Kidney (tissue), 14 donors: ENCODE measurements around the gene EPS8L3. TPM values are rescaled to one million over a fixed set of nuclear protein-coding genes. Genes with fewer than 3 reads are reported as not detected.

Experiments used
- DNase-seq, 5 donors: peaks; one replicate each; pipeline ENCODE4 v3.0.0-alpha.2; 2013 to 2020
- FAIRE-seq: peaks from 2 replicates; lab custom pipeline; 2012; peaks lifted over from hg19 to GRCh38; lab: Jason Lieb, UNC
- H3K27ac ChIP-seq, 2 donors: one replicate each; pipeline ENCODE4 v1.7.0; 2013; ENCODE audit warnings: low read depth in 2 of 2, low read length in 2 of 2, inconsistent platforms in 1 of 2
- H3K27me3 ChIP-seq: one replicate; pipeline ENCODE4 v1.7.1; 2013; ENCODE audit warnings: low read length, inconsistent platforms; ENCODE audit not compliant: control insufficient read depth, insufficient read depth
- H3K36me3 ChIP-seq, 3 donors: one replicate each; pipeline versions ENCODE4 v1.7.0 to v1.7.1; 2013; ENCODE audit warnings: low read length in 3 of 3, control low read depth in 1 of 3, inconsistent platforms in 1 of 3; ENCODE audit not compliant: insufficient read depth in 3 of 3, control insufficient read depth in 2 of 3
- H3K4me1 ChIP-seq, 3 donors: one replicate each; pipeline versions ENCODE4 v1.7.0 to v1.7.1; 2013; ENCODE audit warnings: low read length in 3 of 3, inconsistent platforms in 1 of 3, low read depth in 1 of 3; ENCODE audit not compliant: control insufficient read depth in 2 of 3, insufficient read depth in 2 of 3
- H3K4me3 ChIP-seq, 3 donors: one replicate each; pipeline versions ENCODE4 v1.7.0 to v1.8.1; 2013; ENCODE audit warnings: low read length in 3 of 3, control low read depth in 1 of 3, inconsistent platforms in 1 of 3
- H3K9ac ChIP-seq, 3 donors: one replicate each; pipeline versions ENCODE4 v1.7.0 to v1.7.1; 2013; ENCODE audit warnings: low read length in 3 of 3, control low read depth in 1 of 3, inconsistent platforms in 1 of 3
- H3K9me3 ChIP-seq, 3 donors: one replicate each; pipeline versions ENCODE4 v1.7.0 to v1.7.1; 2013; ENCODE audit warnings: low read length in 3 of 3, control low read depth in 1 of 3, inconsistent platforms in 1 of 3; ENCODE audit not compliant: control insufficient read depth in 2 of 3, insufficient read depth in 1 of 3
- intact Hi-C: fragments of 100-400 bp; cut with DNase I; formaldehyde crosslinking; loops from one replicate; pipeline ENCODE4 v1.11.1; 2022
- polyA plus RNA-seq: library from polyadenylated mRNA; stranded (reverse); fragments of 350-450 nt; fragmentation: Illumina TruSeq; extraction: RNeasy Lipid Tissue Mini Kit (QIAGEN cat#74804); gene quantifications from one replicate; pipeline ENCODE4 v1.2.3, GENCODE V29; 2014; ENCODE audit warnings: low read depth, low replicate concordance; ENCODE audit not compliant: insufficient read depth
- total RNA-seq: library from RNA; stranded (reverse); fragmentation: NEBNext Ultra II Directional; extraction: Animal tissue kit (Norgen Biotek cat#: 25700); gene quantifications from one replicate; pipeline ENCODE4 v1.2.1, GENCODE V29; 2021
- TF ChIP-seq, protein P1 (sequence below): IDR thresholded peaks from 3 replicates; pipeline ENCODE4 v1.5.1; 2012; ENCODE audit warnings: mild to moderate bottlenecking, moderate library complexity, borderline replicate concordance; ENCODE audit not compliant: insufficient read depth; ENCODE audit errors: extremely low read depth
- donor health status: control.
- donor health status: control.
- donor health status: control.
- donor health status: control.
- donor health status: control.
- donor health status: DM: yes; HTN: yes; CAD: no.
- donor health status: Normal renal cell carcinoma (clear cell type).

EPS8L3 gene
- total and polyA plus RNA-seq, 2 donors from 2014 or later = 1.8 TPM; not detected in 1

DNA sequence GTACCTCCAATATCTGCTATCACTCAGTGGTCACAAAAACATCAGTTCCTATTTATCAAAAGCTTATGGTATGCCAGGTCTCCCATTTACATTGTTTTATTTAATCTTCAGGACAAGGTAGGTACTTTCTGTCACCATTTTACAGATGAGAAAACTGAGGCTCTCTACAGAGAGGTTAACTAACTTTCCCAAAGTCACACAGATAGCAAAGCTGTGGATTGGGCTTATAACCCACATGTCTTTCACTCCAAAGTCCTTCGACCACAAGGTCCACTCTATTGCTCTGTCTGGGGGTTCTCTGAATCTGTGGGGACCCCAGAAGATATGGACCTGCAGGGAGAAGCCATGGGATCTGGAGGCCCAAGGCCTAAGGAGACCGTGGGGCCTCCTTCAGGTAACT, 26.6 kb upstream of the EPS8L3 start:
- peaks cover 7 to 32% (median 12%) of the 10 kb centered on the region in 3 donors for H3K4me1 ChIP-seq
- H3K36me3 ChIP-seq = no peaks in the 10 kb centered on the region
- peak overlapping the region; percentile 7 to 16 for H3K27ac ChIP-seq
- H3K9me3 ChIP-seq = no peaks in the 10 kb centered on the region
- DNase-seq (no peak), FAIRE-seq (no peak)
- TF ChIP-seq, protein P1, sequence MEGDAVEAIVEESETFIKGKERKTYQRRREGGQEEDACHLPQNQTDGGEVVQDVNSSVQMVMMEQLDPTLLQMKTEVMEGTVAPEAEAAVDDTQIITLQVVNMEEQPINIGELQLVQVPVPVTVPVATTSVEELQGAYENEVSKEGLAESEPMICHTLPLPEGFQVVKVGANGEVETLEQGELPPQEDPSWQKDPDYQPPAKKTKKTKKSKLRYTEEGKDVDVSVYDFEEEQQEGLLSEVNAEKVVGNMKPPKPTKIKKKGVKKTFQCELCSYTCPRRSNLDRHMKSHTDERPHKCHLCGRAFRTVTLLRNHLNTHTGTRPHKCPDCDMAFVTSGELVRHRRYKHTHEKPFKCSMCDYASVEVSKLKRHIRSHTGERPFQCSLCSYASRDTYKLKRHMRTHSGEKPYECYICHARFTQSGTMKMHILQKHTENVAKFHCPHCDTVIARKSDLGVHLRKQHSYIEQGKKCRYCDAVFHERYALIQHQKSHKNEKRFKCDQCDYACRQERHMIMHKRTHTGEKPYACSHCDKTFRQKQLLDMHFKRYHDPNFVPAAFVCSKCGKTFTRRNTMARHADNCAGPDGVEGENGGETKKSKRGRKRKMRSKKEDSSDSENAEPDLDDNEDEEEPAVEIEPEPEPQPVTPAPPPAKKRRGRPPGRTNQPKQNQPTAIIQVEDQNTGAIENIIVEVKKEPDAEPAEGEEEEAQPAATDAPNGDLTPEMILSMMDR = no peak
- H3K4me3 ChIP-seq = no peak overlapping the region
- intact Hi-C loops = no loop called here
- no peaks in the 10 kb centered on the region for H3K27me3 ChIP-seq
- no peak overlapping the region for H3K9ac ChIP-seq

DNA sequence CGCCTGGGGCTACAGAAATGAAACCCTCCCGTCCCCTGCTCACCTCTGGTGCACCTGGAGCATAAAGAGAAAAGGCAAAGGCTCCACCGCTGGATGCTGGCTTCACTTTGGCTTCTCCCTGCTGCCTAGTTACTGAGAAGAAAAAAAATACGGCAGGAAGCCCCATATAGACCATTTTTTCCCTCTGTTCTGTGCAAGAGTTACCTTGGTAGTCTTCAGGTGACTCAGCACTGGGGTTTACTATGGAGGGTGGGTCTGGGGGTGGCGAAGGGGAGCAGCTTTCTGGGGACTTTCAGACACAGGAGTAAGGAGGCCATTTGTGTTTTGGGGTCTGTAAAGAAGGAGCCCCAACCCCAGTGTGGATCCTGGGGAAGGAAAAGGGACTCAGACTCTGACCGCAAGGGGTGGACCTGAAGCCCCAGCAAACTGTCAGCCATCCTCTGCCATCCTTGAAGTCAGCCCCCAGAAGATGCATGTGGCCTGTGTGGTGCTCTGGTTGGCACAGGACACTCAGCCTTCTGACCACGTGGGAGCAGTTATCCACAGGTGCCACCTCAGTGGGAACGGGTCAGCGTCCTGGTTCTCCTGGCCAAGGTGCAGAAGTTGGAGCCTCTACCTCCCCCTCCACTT, 25.9 kb upstream of the EPS8L3 start:
- DNase-seq = peak in 2 of 5 donors; percentile 25 to 31
- H3K9ac ChIP-seq = no peak overlapping the region
- intact Hi-C loops = no loop called here

DNA sequence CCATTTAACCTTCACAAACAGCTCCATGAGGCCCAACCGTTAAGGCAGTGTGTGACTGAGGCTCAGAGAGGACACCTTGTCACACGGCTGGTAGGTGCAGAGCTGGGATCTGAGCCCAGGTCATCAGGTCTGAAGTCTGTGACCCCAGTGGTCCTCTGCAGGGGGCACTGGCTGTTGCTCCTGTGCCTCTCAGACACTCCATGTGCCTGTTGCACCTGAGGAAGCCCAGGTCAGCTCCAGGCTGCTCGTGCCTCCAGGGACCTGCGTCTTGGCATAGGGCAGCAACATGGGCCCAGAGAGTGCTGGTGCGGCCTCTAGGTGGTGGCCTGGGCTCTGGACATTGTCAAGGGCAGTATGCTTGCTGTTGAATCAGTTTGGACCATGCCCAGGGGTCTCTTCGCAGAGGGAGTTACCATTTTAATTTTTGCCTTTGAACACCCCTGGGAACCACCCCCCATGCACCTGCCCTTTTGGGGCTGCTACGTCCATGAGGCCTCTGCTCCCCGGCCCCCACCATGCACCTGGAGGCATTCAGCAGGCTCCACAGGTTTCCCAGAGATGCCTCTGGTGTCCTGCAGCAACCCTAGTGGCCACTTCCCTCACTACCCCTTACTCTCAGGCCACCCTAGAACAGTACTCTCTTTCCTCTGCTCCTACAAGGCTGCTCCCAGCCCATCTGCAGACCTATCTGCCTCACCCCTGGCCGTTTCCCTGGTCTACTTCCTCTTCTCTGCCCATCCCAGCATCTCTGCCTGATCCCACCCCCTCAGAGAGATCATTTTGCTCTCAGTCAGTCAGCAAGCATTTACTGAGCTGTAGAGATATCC, 25.2 kb upstream of the EPS8L3 start:
- H3K9me3 ChIP-seq = no peaks in the 10 kb centered on the region
- H3K27ac ChIP-seq = no peak overlapping the region
- intact Hi-C loops = no loop called here
- no peak for FAIRE-seq
- H3K36me3 ChIP-seq = no peaks in the 10 kb centered on the region
- no peak overlapping the region for H3K4me3 ChIP-seq
- no peaks in the 10 kb centered on the region for H3K27me3 ChIP-seq
- TF ChIP-seq, protein P1 = no peak
- H3K9ac ChIP-seq = no peak overlapping the region
- DNase-seq = peak in 3 of 5 donors; percentile 46 to 68 (median 51)
- peaks cover 7 to 26% (median 12%) of the 10 kb centered on the region in 3 donors for H3K4me1 ChIP-seq

More for the DNA sequence above, 25.9 kb upstream of the EPS8L3 start:
- FAIRE-seq = no peak
- no peaks in the 10 kb centered on the region for H3K27me3 ChIP-seq
- no peaks in the 10 kb centered on the region for H3K9me3 ChIP-seq
- H3K4me1 ChIP-seq = peaks cover 7 to 30% (median 12%) of the 10 kb centered on the region in 3 donors
- H3K36me3 ChIP-seq = no peaks in the 10 kb centered on the region
- H3K27ac ChIP-seq = no peak overlapping the region
- TF ChIP-seq, protein P1 = no peak
- H3K4me3 ChIP-seq = no peak overlapping the region
